ENCODE data around the gene NFATC2. TPM values are rescaled to one million over a fixed set of nuclear protein-coding genes. Genes with fewer than 3 reads are reported as not detected.

NFATC2 gene
- total RNA-seq, 1 experiment from 2014 or later: 5.0 TPM

DNA sequence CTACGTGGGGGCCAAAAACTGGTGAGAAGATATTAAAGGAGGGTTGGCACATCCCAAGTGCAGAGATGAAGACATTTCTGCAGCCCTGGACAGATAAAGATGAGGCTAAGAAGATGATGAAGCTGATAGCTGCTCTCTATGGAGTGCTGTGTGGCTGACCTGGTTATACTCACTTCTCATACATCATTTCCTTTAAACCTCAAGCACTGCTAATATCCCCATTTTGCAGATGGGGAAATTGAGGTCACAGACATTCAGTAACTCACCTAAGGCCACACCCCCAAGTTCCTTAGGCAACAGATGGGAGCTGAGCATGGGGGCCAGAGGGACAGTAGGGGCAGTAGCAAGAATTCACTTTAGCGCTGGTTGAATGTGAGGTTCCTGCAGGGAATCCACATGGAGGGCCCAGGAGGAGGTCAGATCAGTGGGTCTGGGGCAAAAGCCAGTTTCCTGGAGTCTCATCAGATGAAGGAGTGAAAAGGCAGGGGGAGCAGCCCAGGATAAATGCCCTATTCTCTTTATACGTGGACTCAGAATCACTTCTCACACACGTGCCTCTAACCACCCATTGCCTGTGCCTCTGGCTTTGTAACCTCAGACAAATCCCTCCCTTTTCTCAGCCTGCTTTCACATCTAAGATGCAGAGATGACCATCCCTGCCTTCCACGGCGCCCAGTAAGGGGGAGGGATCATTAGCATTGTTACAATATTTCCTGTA lies 125.8 kb downstream of the NFATC2 start:
- POLR2A ChIA-PET: no interaction called here

More for the DNA sequence above, 125.8 kb downstream of the NFATC2 start:
- H3K27ac ChIP-seq (ENCODE audit: low read depth, low read length): no peak overlapping the region
- no peaks in the 10 kb centered on the region for H3K79me2 ChIP-seq (ENCODE audit: insufficient read depth, low read length)
- no peak overlapping the region for H3K9ac ChIP-seq (ENCODE audit: low read length)
- no peaks in the 10 kb centered on the region for H3K9me2 ChIP-seq (ENCODE audit: insufficient read depth)
- H3K36me3 ChIP-seq (ENCODE audit: control insufficient read depth in 1 of 2, insufficient read depth in 2 of 2, low read length in 2 of 2): no peaks in the 10 kb centered on the region
- H2AFZ ChIP-seq (ENCODE audit: low read depth, low read length, poor library complexity, severe bottlenecking): no peak overlapping the region
- ChIA-PET CTCF (no interaction called here), RAD21 (ENCODE audit: low non-redundant PET in 1 of 2, low total read pairs in 2 of 2, uncharacterized antibody in 2 of 2, unreplicated experiment in 2 of 2) (no interaction called here)
- H3K4me1 ChIP-seq (ENCODE audit: control insufficient read depth in 1 of 2, insufficient read depth in 2 of 2, low read length in 2 of 2): peaks cover 0 to 3% of the 10 kb centered on the region in 2 experiments; a peak in 1 of 4 replicates
- DNase-seq (ENCODE audit: low read depth, low spot score): no peak
- H3K4me3 ChIP-seq (replicated peaks in 1 of 2; ENCODE audit: low read depth in 1 of 2, low read length in 2 of 2): no peak overlapping the region
- intact Hi-C loops (cut with micrococcal nuclease): no loop called here
- no peak for ATAC-seq
- no peaks in the 10 kb centered on the region for H4K20me1 ChIP-seq (ENCODE audit: insufficient read depth)
- no peaks in the 10 kb centered on the region for H3K27me3 ChIP-seq (ENCODE audit: insufficient read depth, low read length)
- H3K9me3 ChIP-seq (ENCODE audit: control insufficient read depth in 1 of 2, insufficient read depth in 1 of 2, low read depth in 1 of 2, low read length in 2 of 2): no peaks in the 10 kb centered on the region
- no TSS peak for BruUV-seq (replicated peaks)
- H3K4me2 ChIP-seq (ENCODE audit: low read length): no peak overlapping the region
- TF ChIP-seq MAX (IDR thresholded peaks at IDR 0.05) (no peak), REST (IDR thresholded peaks at IDR 0.05; ENCODE audit: low read depth) (no peak), CEBPB (IDR thresholded peaks at IDR 0.05; ENCODE audit: low read depth) (no peak), FOSL1 (IDR thresholded peaks at IDR 0.05; ENCODE audit: low read depth) (no peak), SP1 (IDR thresholded peaks at IDR 0.05; ENCODE audit: low read depth) (no peak), POLR2AphosphoS5 (IDR thresholded peaks at IDR 0.05; ENCODE audit: low read depth, low read length) (no peak), ATF3 (IDR thresholded peaks at IDR 0.05) (no peak), SRF (IDR thresholded peaks at IDR 0.05; ENCODE audit: low read depth) (no peak), RAD21 (IDR thresholded peaks at IDR 0.05; ENCODE audit: low read depth) (no peak), TCF7L2 (IDR thresholded peaks at IDR 0.05; ENCODE audit: borderline replicate concordance, extremely low read depth, insufficient read depth, insufficient read length) (no peak), CBX3 (IDR thresholded peaks at IDR 0.05; ENCODE audit: low read depth) (no peak), ELF1 (IDR thresholded peaks at IDR 0.05; ENCODE audit: borderline replicate concordance, low read depth) (no peak), EGR1 (IDR thresholded peaks at IDR 0.05; ENCODE audit: low read depth) (no peak), EZH2phosphoT487 (IDR thresholded peaks at IDR 0.05; ENCODE audit: borderline replicate concordance) (no peak), EZH2 (IDR thresholded peaks at IDR 0.05) (no peak), ZFX (IDR thresholded peaks at IDR 0.05) (no peak)
- TF ChIP-seq, protein P1, sequence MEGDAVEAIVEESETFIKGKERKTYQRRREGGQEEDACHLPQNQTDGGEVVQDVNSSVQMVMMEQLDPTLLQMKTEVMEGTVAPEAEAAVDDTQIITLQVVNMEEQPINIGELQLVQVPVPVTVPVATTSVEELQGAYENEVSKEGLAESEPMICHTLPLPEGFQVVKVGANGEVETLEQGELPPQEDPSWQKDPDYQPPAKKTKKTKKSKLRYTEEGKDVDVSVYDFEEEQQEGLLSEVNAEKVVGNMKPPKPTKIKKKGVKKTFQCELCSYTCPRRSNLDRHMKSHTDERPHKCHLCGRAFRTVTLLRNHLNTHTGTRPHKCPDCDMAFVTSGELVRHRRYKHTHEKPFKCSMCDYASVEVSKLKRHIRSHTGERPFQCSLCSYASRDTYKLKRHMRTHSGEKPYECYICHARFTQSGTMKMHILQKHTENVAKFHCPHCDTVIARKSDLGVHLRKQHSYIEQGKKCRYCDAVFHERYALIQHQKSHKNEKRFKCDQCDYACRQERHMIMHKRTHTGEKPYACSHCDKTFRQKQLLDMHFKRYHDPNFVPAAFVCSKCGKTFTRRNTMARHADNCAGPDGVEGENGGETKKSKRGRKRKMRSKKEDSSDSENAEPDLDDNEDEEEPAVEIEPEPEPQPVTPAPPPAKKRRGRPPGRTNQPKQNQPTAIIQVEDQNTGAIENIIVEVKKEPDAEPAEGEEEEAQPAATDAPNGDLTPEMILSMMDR (IDR thresholded peaks at IDR 0.05 in 2 of 3, conservative IDR thresholded peaks at IDR 0.05 in 1 of 3; ENCODE audit: borderline replicate concordance in 1 of 3, insufficient read depth in 1 of 3, low read depth in 2 of 3, low read length in 2 of 3): no peak

All from HCT116 (cell line).